ENCODE data around the gene GRAP2. TPM values are rescaled to one million over a fixed set of nuclear protein-coding genes. Genes with fewer than 3 reads are reported as not detected.

Gene GRAP2
- polyA plus RNA-seq, 1 of the 3 experiments (the other 2 are of a cell fraction) = 0.13 TPM

- Histone ChIP-seq H3K79me2 (ENCODE audit: insufficient read depth) (no peaks in the 10 kb centered on the region), H3K9ac (no peak overlapping the region)
- CTCF ChIA-PET = interaction anchor here (1.7 kb wide), 1 partner anchor 20 kb away, joined by 7 read pairs; no protein-coding TSS in a partner anchor
These were observed 104.0 kb downstream of the GRAP2 start for GRCh38 chr22:40004836-40005235.

More at GRCh38 chr22:40004836-40005235, 104.0 kb downstream of the GRAP2 start:
- WGBS (ENCODE audit: low lambda C conversion rate) = 58% methylated on average over 4 of the region's 6 CpGs
- H4K20me1 ChIP-seq (ENCODE audit: insufficient read depth) = no peaks in the 10 kb centered on the region
- POLR2A ChIA-PET = no interaction called here
- H3K4me2 ChIP-seq = no peak overlapping the region
- H3K27me3 ChIP-seq (ENCODE audit: insufficient read depth) = no peaks in the 10 kb centered on the region
- no peaks in the 10 kb centered on the region for H3K9me3 ChIP-seq
- H3K4me1 ChIP-seq (ENCODE audit: control insufficient read depth in 1 of 2, insufficient read depth in 2 of 2, low read depth in 1 of 2, low read length in 1 of 2) = peaks cover 0 to 11% of the 10 kb centered on the region in 2 experiments; a peak in 1 of 4 replicates
- no peak for TF ChIP-seq RAD21 (IDR thresholded peaks at IDR 0.05; ENCODE audit: low read length)
- no peak for TF ChIP-seq FOXM1 (IDR thresholded peaks at IDR 0.05; ENCODE audit: low read depth)
- TF ChIP-seq SIN3A (IDR thresholded peaks at IDR 0.05; ENCODE audit: borderline replicate concordance, low read depth, low read length) = no peak
- no peak for TF ChIP-seq PBX3 (IDR thresholded peaks at IDR 0.05)
- TF ChIP-seq RFX5 (IDR thresholded peaks at IDR 0.05; ENCODE audit: low read length) = no peak
- no peak for TF ChIP-seq FOXJ3 (CRISPR knock-in tag; IDR thresholded peaks at IDR 0.05)
- no peak for TF ChIP-seq JUND (IDR thresholded peaks at IDR 0.05)
- TF ChIP-seq CTCF (IDR thresholded peaks at IDR 0.05) = no peak
- no peak for TF ChIP-seq FOSL2 (IDR thresholded peaks at IDR 0.05; ENCODE audit: borderline replicate concordance, low read depth)
- no peak for TF ChIP-seq TEAD4 (IDR thresholded peaks at IDR 0.05; ENCODE audit: borderline replicate concordance, insufficient read depth)
- TF ChIP-seq IRF3 (IDR thresholded peaks at IDR 0.05; ENCODE audit: low read depth, low read length) = no peak
- TF ChIP-seq MAX (IDR thresholded peaks at IDR 0.05; ENCODE audit: low read depth) = no peak
- TF ChIP-seq ELF1 (IDR thresholded peaks at IDR 0.05) = no peak
- no peak for TF ChIP-seq REST (IDR thresholded peaks at IDR 0.05; ENCODE audit: low read depth, low read length)
- no peak for TF ChIP-seq RXRA (IDR thresholded peaks at IDR 0.05; ENCODE audit: borderline replicate concordance, low read depth)
- TF ChIP-seq RCOR1 (IDR thresholded peaks at IDR 0.05; ENCODE audit: low read length) = no peak
- no peak for TF ChIP-seq USF1 (IDR thresholded peaks at IDR 0.05; ENCODE audit: borderline replicate concordance, low read depth)
- H3F3A ChIP-seq (replicated peaks; ENCODE audit: insufficient read depth) = no peaks in the 10 kb centered on the region
- H3K36me3 ChIP-seq (replicated peaks in 1 of 2; ENCODE audit: control insufficient read depth in 1 of 2, insufficient read depth in 2 of 2, low read length in 1 of 2) = no peaks in the 10 kb centered on the region
- no peaks in the 10 kb centered on the region for H3K9me2 ChIP-seq
- no peak overlapping the region for H3K4me3 ChIP-seq (ENCODE audit: low read depth in 2 of 2, low read length in 1 of 2)
- H3K27ac ChIP-seq (ENCODE audit: low read depth in 2 of 2, low read length in 1 of 2) = no peak overlapping the region
- H2AFZ ChIP-seq (ENCODE audit: low read depth) = no peak overlapping the region
- DNase-seq = no peak
